Measurements from ENCODE around the gene COPZ1. TPM values are rescaled to one million over a fixed set of nuclear protein-coding genes. Genes with fewer than 3 reads are reported as not detected.

The COPZ1 gene
- total and polyA plus RNA-seq, 10 donors, result 55.4 to 99.1 (median 80.5) TPM

DNA sequence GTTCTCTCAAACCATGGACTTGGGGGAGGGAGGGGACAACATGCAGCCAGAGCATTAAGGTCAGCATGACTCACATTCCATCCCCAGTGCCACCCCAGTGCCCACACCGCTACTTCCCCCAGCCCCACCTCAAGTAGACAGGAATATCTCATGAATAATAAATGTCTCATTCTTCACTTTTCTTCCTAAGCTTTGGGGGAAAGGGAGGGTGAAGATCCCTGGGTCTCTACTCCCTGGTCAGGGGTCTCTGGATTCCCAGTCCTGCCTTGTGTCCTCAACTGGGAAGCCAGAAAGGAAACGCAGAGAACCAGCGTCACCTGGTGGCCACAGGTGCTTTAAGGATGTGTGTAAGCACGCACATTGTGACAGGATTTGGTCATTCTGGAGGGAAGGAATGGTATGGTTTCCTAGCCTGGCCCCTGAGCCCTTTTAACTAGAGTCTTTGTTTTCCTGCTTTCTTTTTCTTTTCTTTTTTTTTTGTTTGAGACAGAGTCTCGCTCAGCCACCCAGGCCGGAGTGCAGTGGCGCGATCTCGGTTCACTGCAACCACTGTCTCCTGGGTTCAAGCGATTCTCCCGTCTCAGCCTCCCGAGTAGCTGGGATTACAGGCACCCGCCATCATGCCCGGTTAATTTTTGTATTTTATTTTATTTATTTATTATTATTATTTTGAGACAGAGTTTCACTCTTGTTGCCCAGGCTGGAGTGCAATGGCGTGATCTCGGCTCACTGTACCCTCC is 36.0 kb downstream of the COPZ1 start:
- Histone ChIP-seq H3K36me3 (peaks cover 0 to 4% (median 0%) of the 10 kb centered on the region in 6 donors), H3K27ac (peak overlapping the region in 2 of 8 donors; percentile 86 to 87), H3K4me1 (peaks cover 7 to 83% (median 33%) of the 10 kb centered on the region in 6 donors), H3K9me3 (no peaks in the 10 kb centered on the region), H3K27me3 (replicated peaks in 1 of 7) (no peaks in the 10 kb centered on the region), H3K4me3 (no peak overlapping the region)
- WGBS, 5 donors, result 72 to 77% (median 74%) methylated on average over 16 of the region's 16 CpGs
- peak; percentile 86 for DNase-seq
- TF ChIP-seq, protein P1, sequence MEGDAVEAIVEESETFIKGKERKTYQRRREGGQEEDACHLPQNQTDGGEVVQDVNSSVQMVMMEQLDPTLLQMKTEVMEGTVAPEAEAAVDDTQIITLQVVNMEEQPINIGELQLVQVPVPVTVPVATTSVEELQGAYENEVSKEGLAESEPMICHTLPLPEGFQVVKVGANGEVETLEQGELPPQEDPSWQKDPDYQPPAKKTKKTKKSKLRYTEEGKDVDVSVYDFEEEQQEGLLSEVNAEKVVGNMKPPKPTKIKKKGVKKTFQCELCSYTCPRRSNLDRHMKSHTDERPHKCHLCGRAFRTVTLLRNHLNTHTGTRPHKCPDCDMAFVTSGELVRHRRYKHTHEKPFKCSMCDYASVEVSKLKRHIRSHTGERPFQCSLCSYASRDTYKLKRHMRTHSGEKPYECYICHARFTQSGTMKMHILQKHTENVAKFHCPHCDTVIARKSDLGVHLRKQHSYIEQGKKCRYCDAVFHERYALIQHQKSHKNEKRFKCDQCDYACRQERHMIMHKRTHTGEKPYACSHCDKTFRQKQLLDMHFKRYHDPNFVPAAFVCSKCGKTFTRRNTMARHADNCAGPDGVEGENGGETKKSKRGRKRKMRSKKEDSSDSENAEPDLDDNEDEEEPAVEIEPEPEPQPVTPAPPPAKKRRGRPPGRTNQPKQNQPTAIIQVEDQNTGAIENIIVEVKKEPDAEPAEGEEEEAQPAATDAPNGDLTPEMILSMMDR (IDR thresholded peaks at IDR 0.05 in 8 of 11, conservative IDR thresholded peaks at IDR 0.05 in 3 of 11), result peak in 10 of 11 experiments; percentile 20 to 76 (median 60)
- TF ChIP-seq POLR2AphosphoS5 (IDR thresholded peaks at IDR 0.05), result no peak
- intact Hi-C loops (cut with DNase I; ENCODE audit: low total_unique reads), result loop anchor here (10.0 kb wide), 2 partner anchors 106 to 146 kb away; no protein-coding TSS in a partner anchor

DNA sequence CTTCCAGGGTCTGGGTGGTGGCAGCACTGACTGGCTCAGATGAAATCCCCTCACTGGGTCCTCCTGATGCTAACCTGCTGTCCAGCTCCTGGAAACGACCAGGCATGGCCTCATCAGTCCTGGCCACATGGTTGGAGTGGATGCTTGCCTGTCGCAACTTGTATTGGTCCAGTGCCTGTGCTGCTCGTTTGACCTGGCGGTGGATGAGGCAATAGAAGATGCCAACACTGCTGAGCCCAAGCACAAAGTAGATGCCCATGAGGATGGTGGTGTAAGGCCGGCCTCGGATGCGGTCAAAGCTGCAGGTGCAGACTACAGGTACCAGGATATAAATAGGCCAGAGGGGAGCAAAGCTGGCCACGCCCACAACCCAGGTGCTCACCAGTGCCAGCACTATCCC is 38.1 kb downstream of the COPZ1 start:
- Histone ChIP-seq H3K9me3 (no peaks in the 10 kb centered on the region), H3K4me3 (peak overlapping the region in 2 of 8 donors; percentile 0 to 4), H3K36me3 (no peaks in the 10 kb centered on the region), H3K27ac (peak overlapping the region in 2 of 8 donors; percentile 79 to 80), H3K27me3 (replicated peaks in 1 of 7) (no peaks in the 10 kb centered on the region), H3K4me1 (peaks cover 7 to 80% (median 36%) of the 10 kb centered on the region in 6 donors)
- TF ChIP-seq, protein P1 (IDR thresholded peaks at IDR 0.05 in 8 of 11, conservative IDR thresholded peaks at IDR 0.05 in 3 of 11), result no peak
- TF ChIP-seq POLR2AphosphoS5 (IDR thresholded peaks at IDR 0.05), result no peak
- TF ChIP-seq POLR2A (IDR thresholded peaks at IDR 0.05), result no peak
- intact Hi-C loops (cut with DNase I; ENCODE audit: low total_unique reads), result loop anchor here (10.0 kb wide), 2 partner anchors 108 to 148 kb away; no protein-coding TSS in a partner anchor
- 60 to 82% (median 76%) methylated on average over 8 of the region's 8 CpGs for WGBS, 5 donors
- no peak for DNase-seq

DNA sequence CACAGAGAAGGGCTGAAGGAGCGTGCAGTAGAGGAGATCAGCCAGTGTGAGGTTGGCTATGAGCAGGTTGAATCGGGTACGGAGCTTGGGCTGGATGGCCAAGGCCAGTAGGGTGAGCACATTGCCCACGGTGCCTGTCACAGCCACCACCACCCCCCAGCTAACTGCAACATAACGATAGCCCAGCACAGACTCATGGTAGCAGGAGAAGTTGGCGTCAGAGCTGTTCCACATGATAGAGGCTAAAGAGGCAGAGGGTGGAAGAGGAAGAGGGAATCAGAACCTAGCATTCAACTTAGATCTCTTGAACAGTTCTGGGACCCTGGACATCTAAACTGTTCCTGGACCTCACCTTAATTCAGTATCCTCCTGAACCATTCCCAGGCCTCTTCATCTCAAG is 38.7 kb downstream of the COPZ1 start:
- intact Hi-C loops (cut with DNase I; ENCODE audit: low total_unique reads), result loop anchor here (10.0 kb wide), 2 partner anchors 109 to 149 kb away; no protein-coding TSS in a partner anchor
- 64 to 88% (median 76%) methylated on average over 6 of the region's 6 CpGs for WGBS, 5 donors
- Histone ChIP-seq H3K9me3 (no peaks in the 10 kb centered on the region), H3K36me3 (no peaks in the 10 kb centered on the region), H3K4me1 (peaks cover 3 to 80% (median 36%) of the 10 kb centered on the region in 6 donors), H3K4me3 (peak overlapping the region in 2 of 8 donors; percentile 0 to 4), H3K27ac (peak overlapping the region in 5 of 8 donors; percentile 33 to 80 (median 72)), H3K27me3 (replicated peaks in 1 of 7) (no peaks in the 10 kb centered on the region)
- TF ChIP-seq POLR2AphosphoS5 (IDR thresholded peaks at IDR 0.05) (no peak), POLR2A (IDR thresholded peaks at IDR 0.05) (no peak)
- TF ChIP-seq, protein P1 (IDR thresholded peaks at IDR 0.05 in 8 of 11, conservative IDR thresholded peaks at IDR 0.05 in 3 of 11), result no peak
- DNase-seq, result no peak

DNA sequence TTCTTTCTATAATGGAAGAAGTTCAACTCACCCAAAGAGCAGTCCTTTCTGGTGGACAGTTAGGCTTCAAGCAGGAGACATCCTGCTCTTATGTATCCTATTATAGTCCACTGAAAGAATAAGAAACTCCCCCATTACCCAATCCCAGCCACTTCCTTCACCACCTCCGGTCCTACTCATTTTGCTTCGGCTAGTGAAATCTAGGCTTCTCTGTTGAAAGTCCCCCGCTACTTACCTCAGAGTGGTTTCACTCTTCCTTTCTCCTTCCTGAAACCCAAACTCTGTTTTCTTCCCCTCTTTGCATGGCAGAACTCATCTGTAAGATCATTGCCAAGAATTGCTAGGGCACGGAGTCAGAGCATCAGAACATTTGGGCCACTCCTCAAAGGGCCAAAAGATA is 39.5 kb downstream of the COPZ1 start, which contains the start of gene GPR84:
Gene GPR84, minus strand, starts transcription at position 74 of the 400 bp plus-strand sequence. CDS start 635 bp downstream, outside the sequence.
- H3K27ac ChIP-seq, result peak within 1 kb of the TSS in 7 of 8 donors; percentile 8 to 80 (median 64)
- no peaks in the 10 kb centered on the region for H3K27me3 ChIP-seq (replicated peaks in 1 of 7)
- DNase-seq, result no peak
- no peaks in the 10 kb centered on the region for H3K9me3 ChIP-seq
- peak within 1 kb of the TSS in 2 of 8 donors; percentile 0 to 8 for H3K4me3 ChIP-seq
- TF ChIP-seq POLR2AphosphoS5 (IDR thresholded peaks at IDR 0.05) (peak in 1 of 3 donors; percentile 7), POLR2A (IDR thresholded peaks at IDR 0.05) (no peak)
- TF ChIP-seq, protein P1 (IDR thresholded peaks at IDR 0.05 in 8 of 11, conservative IDR thresholded peaks at IDR 0.05 in 3 of 11), result no peak
- intact Hi-C loops (cut with DNase I; ENCODE audit: low total_unique reads), result loop anchor here (10.0 kb wide), 2 partner anchors 110 to 150 kb away; no protein-coding TSS in a partner anchor
- no peaks in the 10 kb centered on the region for H3K36me3 ChIP-seq
- 17 to 36% (median 19%) methylated on average over 4 of the region's 4 CpGs for WGBS, 5 donors
- H3K4me1 ChIP-seq, result peaks cover 3 to 82% (median 42%) of the 10 kb centered on the region in 6 donors
